Measurements from ENCODE around the gene IL1RAP. TPM values are rescaled to one million over a fixed set of nuclear protein-coding genes. Genes with fewer than 3 reads are reported as not detected.

Gene IL1RAP
- total RNA-seq, 2 donors from 2014 or later, result 3.4 to 6.3 TPM

DNA sequence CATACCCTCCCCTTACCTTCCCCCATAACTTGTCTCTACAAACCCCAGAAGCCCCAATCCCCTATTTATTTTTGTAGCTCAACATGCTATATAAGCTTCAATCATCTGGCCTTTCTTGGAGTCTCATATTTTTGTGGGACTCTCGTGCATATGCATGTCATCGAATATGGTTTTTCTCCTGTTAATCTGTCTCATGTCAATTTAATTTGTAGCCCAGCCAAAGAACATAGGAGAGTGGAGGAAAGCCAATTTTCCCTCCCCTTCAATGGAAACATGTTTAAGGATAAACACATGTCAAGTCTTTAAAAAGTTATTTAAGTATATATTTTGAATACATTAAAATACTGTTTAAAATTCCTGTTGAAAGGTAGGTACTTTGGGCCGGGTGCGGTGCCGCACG, 176.4 kb downstream of the IL1RAP start:
- Histone ChIP-seq H3K36me3 (no peaks in the 10 kb centered on the region), H3K4me3 (no peak overlapping the region), H3K27ac (no peak overlapping the region), H3K9me3 (no peaks in the 10 kb centered on the region), H3K27me3 (no peaks in the 10 kb centered on the region), H3K4me1 (no peaks in the 10 kb centered on the region)
- no peak for DNase-seq (ENCODE audit: low spot score)
- TF ChIP-seq CTCF (IDR thresholded peaks at IDR 0.05), result no peak

DNA sequence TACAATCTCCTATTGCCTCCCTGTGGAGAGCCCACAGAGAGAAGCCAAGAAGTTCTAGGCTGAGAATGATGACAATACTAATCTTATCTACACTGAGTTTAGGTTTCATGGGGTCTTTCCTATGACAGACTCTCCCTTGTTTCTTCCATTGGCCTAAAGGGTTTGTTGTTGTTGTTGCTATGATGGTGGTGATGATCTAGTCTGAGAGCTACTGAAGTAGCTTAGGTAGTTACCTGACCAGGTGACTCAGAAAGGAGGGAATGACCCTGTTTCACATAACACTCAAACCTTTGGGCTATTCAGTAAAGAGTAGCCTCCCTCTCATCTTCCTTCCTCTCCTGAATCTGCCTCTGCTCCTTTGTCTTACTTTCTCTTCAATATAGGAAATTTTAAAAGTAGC, 178.4 kb downstream of the IL1RAP start:
- no peak overlapping the region for H3K27ac ChIP-seq
- H3K4me1 ChIP-seq, result no peaks in the 10 kb centered on the region
- H3K4me3 ChIP-seq, result no peak overlapping the region
- H3K27me3 ChIP-seq, result no peaks in the 10 kb centered on the region
- H3K9me3 ChIP-seq, result no peaks in the 10 kb centered on the region
- DNase-seq (ENCODE audit: low spot score), result no peak
- no peak for TF ChIP-seq CTCF (IDR thresholded peaks at IDR 0.05)
- no peaks in the 10 kb centered on the region for H3K36me3 ChIP-seq

DNA sequence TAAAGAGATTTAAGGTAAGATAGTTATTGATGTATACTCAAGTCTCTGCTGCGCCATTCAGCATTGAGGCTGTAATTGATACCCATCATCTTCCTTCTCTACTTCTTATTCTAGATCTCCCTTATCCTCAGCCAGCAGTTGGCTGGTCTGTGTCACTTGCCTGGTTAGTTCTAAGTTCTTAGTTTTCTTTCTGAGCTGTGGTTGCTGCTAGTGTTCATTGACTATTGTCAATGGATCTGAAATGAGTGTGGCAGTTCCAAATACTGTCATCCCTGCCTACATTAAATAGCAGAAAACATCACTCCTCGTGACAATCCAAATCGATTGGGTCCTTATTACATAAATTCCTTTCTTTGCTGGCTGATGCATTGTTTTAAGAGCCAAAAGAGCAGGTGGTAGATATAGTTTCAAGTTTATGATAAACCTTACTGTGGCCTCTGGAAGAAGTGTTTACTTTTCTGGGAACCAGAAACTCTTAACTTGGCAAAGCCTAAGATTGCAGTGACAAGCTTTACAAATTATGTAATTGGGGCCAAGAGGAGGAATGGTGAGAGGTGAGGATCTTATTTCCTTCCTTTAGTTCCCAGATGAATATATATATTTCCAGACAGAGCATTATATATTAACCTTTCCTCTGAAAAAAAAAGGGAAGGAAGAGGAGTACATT, 180.6 kb downstream of the IL1RAP start:
- no peak overlapping the region for H3K27ac ChIP-seq
- H3K4me1 ChIP-seq, result no peaks in the 10 kb centered on the region
- TF ChIP-seq CTCF (IDR thresholded peaks at IDR 0.05), result no peak
- no peak for DNase-seq (ENCODE audit: low spot score)
- H3K36me3 ChIP-seq, result no peaks in the 10 kb centered on the region
- no peak overlapping the region for H3K4me3 ChIP-seq
- H3K9me3 ChIP-seq, result no peaks in the 10 kb centered on the region
- no peaks in the 10 kb centered on the region for H3K27me3 ChIP-seq

DNA sequence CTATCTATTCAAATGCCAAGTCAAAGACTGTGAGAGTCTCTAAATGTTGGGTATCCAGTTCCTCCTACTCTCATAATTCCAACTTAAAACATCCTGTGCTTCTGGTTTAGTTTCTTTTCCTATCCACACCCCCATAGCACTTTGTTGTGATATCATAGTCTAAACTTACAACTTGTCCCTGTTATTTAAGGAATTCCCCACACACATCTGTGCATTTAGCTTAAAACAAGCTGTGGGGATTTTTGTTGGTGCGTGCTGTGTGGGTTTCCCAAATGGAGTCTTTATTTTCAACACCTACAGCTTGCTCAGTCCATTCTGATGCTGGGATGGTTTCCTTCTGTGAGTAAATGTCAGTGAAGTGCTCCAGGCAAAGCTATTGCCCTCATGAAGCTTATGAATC, 181.3 kb downstream of the IL1RAP start:
- Histone ChIP-seq H3K27me3 (no peaks in the 10 kb centered on the region), H3K4me3 (no peak overlapping the region), H3K9me3 (no peaks in the 10 kb centered on the region), H3K4me1 (no peaks in the 10 kb centered on the region), H3K36me3 (no peaks in the 10 kb centered on the region), H3K27ac (no peak overlapping the region)
- TF ChIP-seq CTCF (IDR thresholded peaks at IDR 0.05), result no peak
- no peak for DNase-seq (ENCODE audit: low spot score)

DNA sequence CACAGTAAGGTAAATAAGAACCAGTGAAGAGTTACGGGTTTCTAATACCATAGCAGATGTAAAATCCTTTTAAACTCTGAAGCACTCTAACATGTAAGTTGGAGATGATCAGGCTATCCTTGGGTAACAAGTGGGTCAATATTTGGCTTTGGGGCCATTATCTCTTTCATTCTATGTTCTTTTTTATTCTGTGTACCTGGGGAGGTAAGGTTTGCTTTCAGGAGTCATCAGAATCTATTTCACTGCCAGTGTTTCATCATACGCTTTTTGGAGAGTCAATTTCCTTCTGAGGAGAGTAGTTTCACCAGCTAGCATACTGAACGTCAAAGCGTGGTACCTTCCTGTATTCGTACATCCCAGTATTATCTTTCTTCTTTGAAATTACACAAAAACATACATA, 182.1 kb downstream of the IL1RAP start:
- Histone ChIP-seq H3K4me3 (no peak overlapping the region), H3K4me1 (no peaks in the 10 kb centered on the region), H3K27me3 (no peaks in the 10 kb centered on the region), H3K36me3 (no peaks in the 10 kb centered on the region), H3K27ac (no peak overlapping the region), H3K9me3 (no peaks in the 10 kb centered on the region)
- no peak for DNase-seq (ENCODE audit: low spot score)
- TF ChIP-seq CTCF (IDR thresholded peaks at IDR 0.05), result no peak

All from right atrium auricular region (tissue), 2 donors.